ENCODE measurements around the gene NDUFB6.
"Not testable (repeated sequence)": the region's sequence is repeated elsewhere in the genome, so short reads cannot be mapped to it uniquely, and the experiment has no call there.

Gene NDUFB6

GRCh38 chr9:32570262-32570661 lies 2.7 kb downstream of the NDUFB6 start:
- no peak for DNase-seq

- no peak for DNase-seq
These were observed 6.2 kb downstream of the NDUFB6 start for GRCh38 chr9:32566770-32567169.

GRCh38 chr9:32565967-32566366 lies 7.0 kb downstream of the NDUFB6 start:
- DNase-seq: no peak

GRCh38 chr9:32558408-32558934 lies 14.5 kb downstream of the NDUFB6 start:
- no peak for DNase-seq

GRCh38 chr9:32554591-32554990 lies 18.4 kb downstream of the NDUFB6 start:
- DNase-seq: peak; percentile 68

GRCh38 chr9:32554107-32554506 lies 18.9 kb downstream of the NDUFB6 start:
- peak; percentile 95 for DNase-seq

- DNase-seq: peak; percentile 94
These were observed 20.6 kb downstream of the NDUFB6 start, which contains the start of the genes SMIM27 and TOPORS for GRCh38 chr9:32552172-32552872. Gene SMIM27 (plus strand): TSS chr9:32552327. CDS start chr9:32552435, 108 bp downstream. Gene TOPORS (minus strand): TSS chr9:32552586. CDS start chr9:32552436, 150 bp downstream.

GRCh38 chr9:32551276-32552051 lies 21.5 kb downstream of the NDUFB6 start:
- peak; percentile 81 for DNase-seq

- DNase-seq: peak; percentile 94
These were observed 22.2 kb downstream of the NDUFB6 start for GRCh38 chr9:32550562-32551275.

GRCh38 chr9:32550150-32550561 lies 22.8 kb downstream of the NDUFB6 start:
- DNase-seq: peak; percentile 56

GRCh38 chr9:32548213-32548612 lies 24.7 kb downstream of the NDUFB6 start:
- DNase-seq: not testable (repeated sequence)

- no peak for DNase-seq
These were observed 27.1 kb downstream of the NDUFB6 start for GRCh38 chr9:32545884-32546283.

GRCh38 chr9:32543047-32543446 lies 29.9 kb downstream of the NDUFB6 start:
- DNase-seq: no peak

GRCh38 chr9:32533816-32534215 lies 39.1 kb downstream of the NDUFB6 start:
- DNase-seq: no peak

- DNase-seq: peak; percentile 49
These were observed 39.6 kb downstream of the NDUFB6 start for GRCh38 chr9:32533336-32533735.

- no peak for DNase-seq
These were observed 46.3 kb downstream of the NDUFB6 start for GRCh38 chr9:32526707-32527048.

GRCh38 chr9:32526041-32526706 lies 46.8 kb downstream of the NDUFB6 start, which contains the start of gene RIGI:
Gene RIGI (minus strand): TSS chr9:32526196. CDS start chr9:32526166, 30 bp downstream.
- peak; percentile 96 for DNase-seq

- DNase-seq: no peak
These were observed 47.3 kb downstream of the NDUFB6 start for GRCh38 chr9:32525709-32526030.

- DNase-seq: peak; percentile 67
These were observed 47.9 kb downstream of the NDUFB6 start for GRCh38 chr9:32524892-32525708.

GRCh38 chr9:32524558-32524891 lies 48.4 kb downstream of the NDUFB6 start:
- not testable (repeated sequence) for DNase-seq

- no peak for DNase-seq
These were observed 49.0 kb downstream of the NDUFB6 start for GRCh38 chr9:32523910-32524309.

GRCh38 chr9:32518276-32518675 lies 54.7 kb downstream of the NDUFB6 start:
- DNase-seq: no peak

Measured in OCI-M1 (cell line).